ENCODE data around the gene ZKSCAN7.

Gene ZKSCAN7

DNA sequence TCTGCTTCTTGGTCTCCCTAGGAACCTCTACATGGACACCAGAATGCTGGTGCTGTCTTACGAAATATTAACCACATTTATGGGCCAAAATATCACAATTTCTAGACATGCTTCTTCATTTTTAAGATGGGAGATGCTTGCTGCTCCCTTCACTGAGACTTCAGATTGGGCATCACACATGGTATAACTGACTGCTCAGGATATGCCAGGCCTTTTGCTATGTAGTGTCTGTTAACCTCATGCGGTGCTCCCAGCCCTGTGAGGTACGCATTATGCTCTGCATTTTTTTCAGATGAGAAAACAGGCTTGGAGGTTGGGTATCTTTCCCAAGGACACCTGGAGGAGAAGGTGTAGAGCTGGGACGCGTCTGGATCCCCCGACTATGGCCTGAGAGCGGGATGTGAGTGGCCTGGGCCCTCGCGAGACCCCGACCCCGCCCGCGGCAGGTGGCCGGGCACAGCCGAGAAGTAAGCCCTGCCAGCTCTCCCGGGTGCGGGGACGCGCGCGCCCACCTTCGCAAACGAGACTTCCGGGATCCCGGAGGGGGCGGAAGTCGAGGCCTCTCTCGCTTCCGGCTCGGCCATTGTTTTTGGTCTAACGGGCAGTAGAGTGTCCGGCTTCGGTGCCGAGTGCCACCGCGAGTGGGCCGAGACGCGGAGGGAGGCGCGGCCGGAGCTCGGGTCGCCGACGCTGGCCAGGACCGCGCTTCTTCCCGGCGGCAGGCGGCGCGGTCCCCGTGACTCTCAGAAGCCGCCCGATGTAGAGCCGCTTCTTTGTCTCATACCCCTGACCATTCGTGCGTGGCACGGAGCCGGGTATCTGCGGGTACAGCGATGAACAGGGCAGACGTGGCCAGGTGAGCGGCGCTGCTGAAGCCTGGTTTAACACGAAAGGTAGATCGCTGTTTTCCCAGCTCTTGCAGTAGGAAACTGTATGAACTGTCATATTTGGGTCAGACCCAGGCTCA, at the start of gene ZKSCAN7:
ZKSCAN7 (plus strand) TSS at position 568 of the 967 bp plus-strand sequence. CDS start 1,855 bp downstream, outside the sequence.
- TF ChIP-seq ZFX (IDR thresholded peaks at IDR 0.05) (no peak), CTCF (conservative IDR thresholded peaks at IDR 0.05) (no peak)
- H3K27ac ChIP-seq: no peak within 1 kb of the TSS

- no peak overlapping the region for H3K27ac ChIP-seq
- no peak for TF ChIP-seq ZFX (IDR thresholded peaks at IDR 0.05)
- TF ChIP-seq CTCF (conservative IDR thresholded peaks at IDR 0.05): no peak
Measured at GRCh38 chr3:44506556-44506955, 48.4 kb upstream of the ZKSCAN7 start.

GRCh38 chr3:44506961-44507360, 48.0 kb upstream of the ZKSCAN7 start:
- TF ChIP-seq CTCF (conservative IDR thresholded peaks at IDR 0.05): no peak
- no peak overlapping the region for H3K27ac ChIP-seq

DNA sequence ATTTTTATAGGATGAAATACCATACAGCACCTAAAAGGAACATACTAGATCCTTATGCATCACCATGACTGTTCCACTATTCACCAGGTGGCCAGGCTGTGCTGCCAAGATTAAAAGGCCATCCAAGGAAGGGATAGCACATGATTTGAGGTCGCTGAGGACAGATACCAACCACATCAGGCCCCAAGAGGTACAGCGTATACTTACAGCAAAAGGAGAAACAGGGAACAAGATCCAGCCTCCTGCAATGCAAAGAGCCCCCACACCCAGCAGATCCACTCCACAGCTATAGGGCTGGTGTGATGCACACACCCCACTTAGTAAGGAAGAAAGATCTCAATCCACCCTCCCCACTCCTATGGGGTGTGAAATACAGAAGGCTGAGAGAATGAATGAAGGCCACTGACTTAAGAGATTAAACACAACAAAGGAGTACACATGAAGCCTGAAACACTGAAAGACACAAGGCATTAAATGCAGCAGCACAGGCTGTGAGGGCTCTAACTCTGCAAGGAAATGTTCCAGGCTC, 45.5 kb upstream of the ZKSCAN7 start:
- peak overlapping the region; percentile 40; the same call in 1 of the 2 replicates for H3K27ac ChIP-seq
- TF ChIP-seq CTCF (conservative IDR thresholded peaks at IDR 0.05) (no peak), ZFX (IDR thresholded peaks at IDR 0.05) (no peak)

- no peak for TF ChIP-seq CTCF (conservative IDR thresholded peaks at IDR 0.05)
- no peak for TF ChIP-seq ZFX (IDR thresholded peaks at IDR 0.05)
- peak overlapping the region; percentile 80 for H3K27ac ChIP-seq
Measured at GRCh38 chr3:44510000-44510368, 45.0 kb upstream of the ZKSCAN7 start.

GRCh38 chr3:44511238-44511566, 43.8 kb upstream of the ZKSCAN7 start:
- H3K27ac ChIP-seq: peak overlapping the region; percentile 80
- TF ChIP-seq ZFX (IDR thresholded peaks at IDR 0.05): no peak
- TF ChIP-seq CTCF (conservative IDR thresholded peaks at IDR 0.05): no peak

- TF ChIP-seq ZFX (IDR thresholded peaks at IDR 0.05): no peak
- TF ChIP-seq CTCF (conservative IDR thresholded peaks at IDR 0.05): no peak
- H3K27ac ChIP-seq: no peak overlapping the region
Measured at GRCh38 chr3:44513513-44513912, 41.5 kb upstream of the ZKSCAN7 start.
